GM23248 (cell line): ENCODE results near the gene ATP2A2. TPM values are rescaled to one million over a fixed set of nuclear protein-coding genes. Genes with fewer than 3 reads are reported as not detected.

Experiments
- DNase-seq: peaks from one replicate; pipeline ENCODE4 v3.0.0-alpha.2; 2015
- H2AFZ ChIP-seq: fragments of 200-600 bp; sonication (generic); 2 replicates; pipeline ENCODE4 v1.6.1; 2016; ENCODE audit warnings: antibody characterized with exemption
- H3F3A ChIP-seq: fragments of 200-600 bp; sonication (generic); 2 replicates; pipeline ENCODE4 v1.6.1; 2016; ENCODE audit warnings: mild to moderate bottlenecking, antibody characterized with exemption, mixed run types; ENCODE audit not compliant: insufficient read depth
- H3K27ac ChIP-seq: fragments of 200-600 bp; sonication (generic); 2 replicates; pipeline ENCODE4 v1.5.1; 2016; ENCODE audit warnings: mild to moderate bottlenecking
- H3K27me3 ChIP-seq: fragments of 200-600 bp; sonication (generic); replicated peaks from 2 replicates; pipeline ENCODE4 v1.6.1; 2016; ENCODE audit warnings: mild to moderate bottlenecking; ENCODE audit not compliant: insufficient read depth
- H3K36me3 ChIP-seq: fragments of 200-600 bp; sonication (generic); 2 replicates; pipeline ENCODE4 v1.6.1; 2016; ENCODE audit warnings: low read depth, mild to moderate bottlenecking
- H3K4me1 ChIP-seq: fragments of 200-600 bp; sonication (generic); 2 replicates; pipeline ENCODE4 v1.6.1; 2016; ENCODE audit warnings: mild to moderate bottlenecking; ENCODE audit not compliant: insufficient read depth
- H3K4me2 ChIP-seq: fragments of 200-600 bp; sonication (generic); one replicate; pipeline ENCODE4 v1.6.1; 2016; ENCODE audit warnings: mild to moderate bottlenecking; ENCODE audit not compliant: unreplicated experiment
- H3K4me3 ChIP-seq: fragments of 200-600 bp; sonication (generic); 2 replicates; pipeline ENCODE4 v1.5.1; 2016; ENCODE audit warnings: mild to moderate bottlenecking
- H3K79me2 ChIP-seq: fragments of 200-600 bp; sonication (generic); 2 replicates; pipeline ENCODE4 v1.6.1; 2016; ENCODE audit warnings: mild to moderate bottlenecking; ENCODE audit not compliant: insufficient read depth
- H3K9ac ChIP-seq: fragments of 200-600 bp; sonication (generic); 2 replicates; pipeline ENCODE4 v1.6.1; 2016; ENCODE audit warnings: mild to moderate bottlenecking
- H3K9me2 ChIP-seq: fragments of 200-600 bp; sonication (generic); 2 replicates; pipeline ENCODE4 v1.6.1; 2016; ENCODE audit warnings: mixed run types, mild to moderate bottlenecking, moderate library complexity; ENCODE audit not compliant: insufficient read depth
- H3K9me3 ChIP-seq: fragments of 200-600 bp; sonication (generic); one replicate; pipeline ENCODE4 v1.6.1; 2017; ENCODE audit warnings: low read depth
- H4K20me1 ChIP-seq: fragments of 200-600 bp; sonication (generic); 2 replicates; pipeline ENCODE4 v1.6.0; 2016; ENCODE audit not compliant: insufficient read depth
- EZH2 ChIP-seq: fragments of 200-600 bp; sonication (generic); IDR thresholded peaks from 2 replicates; pipeline ENCODE4 v1.6.1; 2018; ENCODE audit warnings: antibody characterized with exemption, mild to moderate bottlenecking; ENCODE audit not compliant: insufficient read depth, poor library complexity, severe bottlenecking
- EZH2phosphoT487 ChIP-seq: fragments of 200-600 bp; sonication (generic); IDR thresholded peaks from 2 replicates; pipeline ENCODE4 v1.6.1; 2018; ENCODE audit warnings: antibody characterized with exemption, moderate library complexity, mild to moderate bottlenecking, low read depth; ENCODE audit not compliant: insufficient read depth
- WGBS, 2 experiments: methylation state at CpG; one replicate each; pipeline ENCODE4 v1.1.6; 2015 to 2017; ENCODE audit warnings: low lambda C conversion rate in 2 of 2, low coverage in 1 of 2; ENCODE audit errors: missing lambda C conversion rate in 2 of 2; 5-methylcytosine and 5-hydroxymethylcytosine counted together
- in situ Hi-C: fragments of 300-500 bp; cut with MboI; formaldehyde crosslinking; loops from 2 replicates; pipeline ENCODE4 v1.15.0; 2020
- polyA plus RNA-seq: library from polyadenylated mRNA; unstranded; fragments of >200 nt; fragmentation: Nextera tagmentation; extraction: Ambion mirVana; gene quantifications from 2 replicates; pipeline ENCODE4 v1.2.1, GENCODE V29; 2016
- total RNA-seq: library from RNA; depleted of rRNA; stranded (reverse); fragments of >200 nt; shearing (Covaris generic); gene quantifications from 2 replicates; pipeline ENCODE4 v1.2.3, GENCODE V29; 2014

Gene ATP2A2
- total and polyA plus RNA-seq, 2 experiments from 2014 or later = 29.5 to 142 TPM

GRCh38 chr12:110279566-110280375 lies 1.3 kb upstream of the ATP2A2 start:
- Histone ChIP-seq H3K4me2 (peak overlapping the region; percentile 78), H3K9me3 (no peaks in the 10 kb centered on the region), H3K4me1 (peaks cover 21% of the 10 kb centered on the region), H3K27me3 (no peaks in the 10 kb centered on the region), H4K20me1 (peaks cover 20% of the 10 kb centered on the region), H3K36me3 (peaks cover 12% of the 10 kb centered on the region), H3K9ac (peak overlapping the region; percentile 97), H2AFZ (peak overlapping the region; percentile 90), H3K27ac (peak overlapping the region; percentile 89), H3K9me2 (no peaks in the 10 kb centered on the region), H3F3A (peaks cover 32% of the 10 kb centered on the region), H3K4me3 (peak overlapping the region; percentile 90), H3K79me2 (peaks cover 33% of the 10 kb centered on the region)
- in situ Hi-C loops = no loop called here
- WGBS, 2 experiments = 72 to 78% methylated on average over 14 of the region's 14 CpGs
- DNase-seq = peak; percentile 27
- TF ChIP-seq EZH2phosphoT487 (no peak), EZH2 (no peak)

DNA sequence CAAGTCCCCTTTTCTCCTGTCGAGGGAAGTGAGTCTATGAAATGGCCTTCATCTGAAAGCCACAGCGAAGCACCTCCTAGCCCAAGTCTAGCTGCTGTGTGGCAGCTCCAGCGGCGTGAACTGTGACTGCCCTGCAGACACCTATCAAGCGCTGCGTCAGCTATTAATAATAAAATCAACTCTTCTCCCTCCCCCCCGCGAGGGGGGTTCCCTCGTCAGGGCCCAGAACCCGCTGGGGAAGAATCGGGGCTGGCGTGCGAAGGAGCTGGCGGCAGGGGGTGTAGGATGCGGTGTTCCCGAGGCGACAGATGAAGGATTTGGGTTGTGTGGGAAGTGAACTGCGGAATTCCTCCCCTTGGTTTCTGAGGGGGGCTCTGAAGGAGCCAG lies 662 bp upstream of the ATP2A2 start:
- peak overlapping the region; percentile 97 for H3K9ac ChIP-seq

GRCh38 chr12:110281549-110282299 lies 677 bp downstream of the ATP2A2 start:
- Histone ChIP-seq H2AFZ (0 out of 2 replicates have a peak overlapping the region, but pooled peaks have one; percentile 23), H3K4me3 (peak overlapping the region; percentile 90), H3K4me2 (peak overlapping the region; percentile 96), H3K9me3 (no peaks in the 10 kb centered on the region), H4K20me1 (peaks cover 23% of the 10 kb centered on the region), H3K9ac (peak overlapping the region; percentile 97), H3K27ac (peak overlapping the region; percentile 89), H3K9me2 (no peaks in the 10 kb centered on the region), H3K79me2 (peaks cover 52% of the 10 kb centered on the region), H3K36me3 (peaks cover 18% of the 10 kb centered on the region), H3K4me1 (peaks cover 41% of the 10 kb centered on the region), H3F3A (peaks cover 41% of the 10 kb centered on the region), H3K27me3 (no peaks in the 10 kb centered on the region)
- peak; percentile 78 for DNase-seq
- in situ Hi-C loops = no loop called here
- 0 to 1% methylated on average over 39 to 79 of the region's 82 CpGs for WGBS, 2 experiments
- TF ChIP-seq EZH2 (no peak), EZH2phosphoT487 (no peak)

More for the DNA sequence above, 662 bp upstream of the ATP2A2 start:
- 9 to 10% methylated on average over 18 of the region's 18 CpGs for WGBS, 2 experiments
- no peaks in the 10 kb centered on the region for H3K27me3 ChIP-seq
- H3K9me3 ChIP-seq = no peaks in the 10 kb centered on the region
- H3K36me3 ChIP-seq = peaks cover 17% of the 10 kb centered on the region
- H4K20me1 ChIP-seq = peaks cover 23% of the 10 kb centered on the region
- H3F3A ChIP-seq = peaks cover 38% of the 10 kb centered on the region
- in situ Hi-C loops = no loop called here
- DNase-seq = peak; percentile 77
- H3K4me1 ChIP-seq = peaks cover 27% of the 10 kb centered on the region
- peak overlapping the region; percentile 89 for H3K27ac ChIP-seq
- H2AFZ ChIP-seq = peak overlapping the region; percentile 90
- TF ChIP-seq EZH2phosphoT487 (no peak), EZH2 (no peak)
- no peaks in the 10 kb centered on the region for H3K9me2 ChIP-seq
- H3K4me3 ChIP-seq = peak overlapping the region; percentile 90
- H3K79me2 ChIP-seq = peaks cover 39% of the 10 kb centered on the region
- peak overlapping the region; percentile 78 for H3K4me2 ChIP-seq

- in situ Hi-C loops = no loop called here
- Histone ChIP-seq H3K9me2 (no peaks in the 10 kb centered on the region), H3K9me3 (no peaks in the 10 kb centered on the region), H2AFZ (0 out of 2 replicates have a peak overlapping the region, but pooled peaks have one; percentile 23), H3K27ac (peak overlapping the region; percentile 89), H3K79me2 (peaks cover 59% of the 10 kb centered on the region), H3F3A (peaks cover 41% of the 10 kb centered on the region), H3K36me3 (peaks cover 25% of the 10 kb centered on the region), H3K4me3 (peak overlapping the region; percentile 90), H3K9ac (peak overlapping the region; percentile 97), H3K27me3 (no peaks in the 10 kb centered on the region), H3K4me2 (peak overlapping the region; percentile 96), H4K20me1 (peaks cover 23% of the 10 kb centered on the region), H3K4me1 (peaks cover 45% of the 10 kb centered on the region)
- DNase-seq = no peak
- 0% methylated on average over 8 of the region's 8 CpGs for WGBS, 2 experiments
- TF ChIP-seq EZH2 (no peak), EZH2phosphoT487 (no peak)
Observed at GRCh38 chr12:110282300-110282860, 1.3 kb downstream of the ATP2A2 start.
